NOMO-1 treated with DMSO at 0.1 percent for 48 hours (cell line): ENCODE measurements around the gene PCDHGB7.
"Not testable (repeated sequence)": the region's sequence is repeated elsewhere in the genome, so short reads cannot be mapped to it uniquely, and the experiment has no call there.

ENCODE experiments used
- DNase-seq: peaks from one replicate; lab custom pipeline; 2025; ENCODE audit not compliant: unreplicated experiment; lab: John Stamatoyannopoulos, UW

The PCDHGB7 gene

GRCh38 chr5:141417494-141418172 lies at the start of gene PCDHGB7:
Gene PCDHGB7 (plus strand): TSS chr5:141417677. CDS start chr5:141417860, 183 bp downstream.
- peak; percentile 58 for DNase-seq

DNA sequence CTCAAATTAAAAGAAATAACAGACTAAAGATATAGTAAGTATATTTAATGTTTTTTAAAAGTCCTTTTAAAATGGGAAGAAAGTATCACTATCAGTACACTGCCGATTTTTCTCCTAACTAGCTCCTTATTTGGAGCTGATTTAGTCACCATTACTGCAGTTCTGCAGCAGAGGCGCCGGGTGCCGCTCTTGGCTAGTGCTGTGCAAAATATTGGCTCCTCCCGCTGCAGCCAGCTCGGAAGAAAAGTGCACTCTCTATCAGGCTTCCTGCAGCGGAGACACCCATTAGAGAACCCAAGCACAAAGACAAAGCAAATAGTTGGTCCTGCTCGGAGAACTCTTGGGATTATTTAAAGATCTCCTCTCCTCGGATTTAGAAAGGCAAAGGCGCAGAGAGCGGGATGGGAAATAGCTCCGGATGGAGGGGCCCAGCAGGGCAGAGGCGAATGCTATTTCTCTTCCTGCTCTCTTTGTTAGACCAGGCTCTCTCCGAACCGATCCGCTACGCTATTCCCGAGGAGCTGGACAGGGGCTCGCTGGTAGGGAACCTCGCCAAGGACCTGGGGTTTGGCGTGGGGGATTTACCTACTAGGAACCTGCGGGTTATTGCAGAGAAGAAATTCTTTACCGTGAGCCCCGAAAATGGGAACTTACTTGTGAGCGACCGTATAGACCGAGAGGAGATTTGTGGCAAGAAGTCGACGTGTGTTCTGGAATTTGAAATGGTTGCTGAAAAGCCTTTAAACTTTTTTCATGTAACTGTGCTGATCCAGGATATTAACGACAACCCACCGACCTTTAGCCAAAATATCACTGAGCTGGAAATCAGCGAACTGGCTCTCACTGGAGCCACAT lies 47.3 kb upstream of the PCDHGB7 start, which contains the start of gene PCDHGB3:
Gene PCDHGB3, plus strand, starts transcription at position 249 of the 855 bp plus-strand sequence. Its CDS starts 153 bp downstream, at position 402.
- peak; percentile 47 for DNase-seq

GRCh38 chr5:141371572-141372475 lies 45.7 kb upstream of the PCDHGB7 start:
- no peak for DNase-seq

GRCh38 chr5:141373673-141374317 lies 43.7 kb upstream of the PCDHGB7 start, which contains the start of gene PCDHGA6:
Gene PCDHGA6 (plus strand): TSS chr5:141373891. CDS start chr5:141374084, 193 bp downstream.
- no peak for DNase-seq

GRCh38 chr5:141374627-141375026 lies 42.9 kb upstream of the PCDHGB7 start:
- DNase-seq = no peak

- not testable (repeated sequence) for DNase-seq
Observed at GRCh38 chr5:141375444-141376155, 41.9 kb upstream of the PCDHGB7 start.

GRCh38 chr5:141382469-141383294 lies 34.8 kb upstream of the PCDHGB7 start, which contains the start of gene PCDHGA7:
Gene PCDHGA7 (plus strand): TSS chr5:141382742. CDS start chr5:141382900, 158 bp downstream.
- no peak for DNase-seq

DNA sequence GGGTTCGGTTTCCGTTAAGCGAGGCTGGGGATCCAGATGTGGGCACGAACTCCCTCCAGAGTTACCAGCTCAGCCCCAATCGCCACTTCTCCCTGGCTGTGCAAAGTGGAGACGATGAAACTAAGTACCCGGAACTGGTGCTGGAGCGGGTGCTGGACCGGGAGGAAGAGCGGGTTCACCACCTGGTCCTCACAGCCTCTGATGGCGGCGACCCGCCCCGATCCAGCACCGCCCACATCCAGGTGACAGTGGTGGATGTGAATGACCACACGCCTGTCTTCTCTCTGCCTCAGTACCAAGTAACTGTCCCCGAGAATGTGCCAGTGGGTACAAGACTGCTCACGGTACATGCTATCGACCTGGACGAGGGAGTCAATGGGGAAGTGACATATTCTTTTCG lies 34.1 kb upstream of the PCDHGB7 start:
- no peak for DNase-seq

GRCh38 chr5:141384471-141385267 lies 32.8 kb upstream of the PCDHGB7 start:
- no peak for DNase-seq

GRCh38 chr5:141387557-141388311 lies 29.7 kb upstream of the PCDHGB7 start, which contains the start of gene PCDHGB4:
Gene PCDHGB4 (plus strand): TSS chr5:141387698. CDS start chr5:141387885, 187 bp downstream.
- DNase-seq = not testable (repeated sequence)

DNA sequence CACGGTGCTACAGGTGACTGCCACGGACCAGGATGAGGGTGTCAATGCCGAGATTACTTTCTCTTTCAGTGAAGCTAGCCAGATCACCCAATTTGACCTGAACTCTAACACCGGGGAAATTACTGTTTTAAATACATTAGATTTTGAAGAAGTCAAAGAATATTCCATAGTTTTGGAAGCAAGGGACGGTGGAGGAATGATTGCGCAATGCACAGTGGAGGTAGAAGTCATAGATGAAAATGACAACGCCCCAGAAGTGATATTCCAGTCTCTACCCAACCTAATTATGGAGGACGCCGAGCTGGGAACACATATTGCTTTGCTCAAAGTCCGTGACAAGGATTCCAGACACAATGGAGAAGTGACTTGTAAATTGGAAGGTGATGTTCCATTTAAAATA lies 28.8 kb upstream of the PCDHGB7 start:
- no peak for DNase-seq

GRCh38 chr5:141389153-141390042 lies 28.1 kb upstream of the PCDHGB7 start:
- DNase-seq = no peak

DNA sequence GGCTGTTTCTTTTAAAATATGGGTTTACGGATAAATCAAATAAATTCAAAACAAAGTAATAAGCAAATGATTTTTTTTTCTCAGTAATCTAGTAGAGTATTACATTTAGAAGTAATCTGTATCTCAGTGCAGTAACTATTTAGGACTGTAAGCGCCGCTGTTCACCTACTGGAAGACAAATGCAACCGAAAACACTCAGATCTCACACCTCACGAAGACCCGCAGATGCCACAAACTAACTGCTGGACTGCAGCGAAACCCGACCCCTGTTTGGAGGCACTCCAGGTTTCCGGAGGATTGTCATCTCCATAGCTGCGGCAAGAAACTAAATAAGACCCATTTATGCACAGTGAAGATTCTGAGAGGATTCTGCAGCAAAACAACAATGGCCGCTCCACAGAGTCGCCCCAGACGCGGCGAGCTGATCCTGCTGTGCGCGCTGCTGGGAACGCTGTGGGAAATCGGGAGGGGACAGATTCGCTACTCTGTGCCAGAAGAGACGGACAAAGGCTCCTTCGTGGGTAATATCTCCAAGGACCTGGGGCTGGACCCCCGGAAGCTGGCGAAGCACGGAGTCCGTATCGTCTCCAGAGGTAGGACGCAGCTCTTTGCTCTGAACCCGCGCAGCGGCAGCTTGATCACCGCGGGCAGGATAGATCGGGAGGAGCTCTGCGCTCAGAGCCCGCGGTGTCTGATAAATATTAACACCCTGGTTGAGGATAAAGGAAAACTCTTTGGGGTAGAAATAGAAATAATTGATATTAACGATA lies 24.9 kb upstream of the PCDHGB7 start, which contains the start of gene PCDHGA8:
Gene PCDHGA8, plus strand, starts transcription at position 205 of the 770 bp plus-strand sequence. Its CDS starts 181 bp downstream, at position 386.
- no peak for DNase-seq

DNA sequence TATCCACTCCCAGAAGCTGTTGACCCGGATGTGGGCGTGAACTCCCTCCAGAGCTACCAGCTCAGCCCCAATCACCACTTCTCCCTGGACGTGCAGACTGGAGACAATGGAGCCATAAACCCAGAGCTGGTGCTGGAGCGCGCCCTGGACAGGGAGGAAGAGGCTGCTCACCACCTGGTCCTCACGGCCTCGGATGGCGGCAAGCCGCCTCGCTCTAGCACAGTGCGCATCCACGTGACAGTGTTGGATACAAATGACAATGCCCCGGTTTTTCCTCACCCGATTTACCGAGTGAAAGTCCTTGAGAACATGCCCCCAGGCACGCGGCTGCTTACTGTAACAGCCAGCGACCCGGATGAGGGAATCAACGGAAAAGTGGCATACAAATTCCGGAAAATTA lies 24.2 kb upstream of the PCDHGB7 start:
- DNase-seq = no peak
